Smooth muscle cell (in vitro differentiated cells): ENCODE results near the gene FGD3. TPM values are rescaled to one million over a fixed set of nuclear protein-coding genes. Genes with fewer than 3 reads are reported as not detected.

Experiments
- DNase-seq: peaks from one replicate; lab custom pipeline; 2025; ENCODE audit not compliant: unreplicated experiment; lab: John Stamatoyannopoulos, UW
- H2AFZ ChIP-seq: fragments of 200-600 bp; sonication (generic); 2 replicates; pipeline ENCODE4 v1.6.0; 2016; ENCODE audit warnings: antibody characterized with exemption, low read depth, mild to moderate bottlenecking
- H3F3A ChIP-seq: fragments of 200-600 bp; sonication (generic); 2 replicates; pipeline ENCODE4 v1.6.0; 2017; ENCODE audit warnings: antibody characterized with exemption, low read depth
- H3K27ac ChIP-seq: fragments of 200-600 bp; sonication (generic); 2 replicates; pipeline ENCODE4 v1.5.1; 2016; ENCODE audit warnings: low read depth, mild to moderate bottlenecking
- H3K27me3 ChIP-seq: fragments of 200-600 bp; sonication (generic); 2 replicates; pipeline ENCODE4 v1.6.1; 2016; ENCODE audit warnings: low read depth, mild to moderate bottlenecking
- H3K36me3 ChIP-seq: fragments of 200-600 bp; sonication (generic); 2 replicates; pipeline ENCODE4 v1.5.1; 2016; ENCODE audit warnings: low read depth
- H3K4me1 ChIP-seq: fragments of 200-600 bp; sonication (generic); 2 replicates; pipeline ENCODE4 v1.5.1; 2016; ENCODE audit warnings: low read depth
- H3K4me2 ChIP-seq: fragments of 200-600 bp; sonication (generic); 2 replicates; pipeline ENCODE4 v1.6.0; 2016; ENCODE audit warnings: mild to moderate bottlenecking
- H3K4me3 ChIP-seq: fragments of 200-600 bp; sonication (generic); 2 replicates; pipeline ENCODE4 v1.5.1; 2016; ENCODE audit warnings: mild to moderate bottlenecking
- H3K79me2 ChIP-seq: fragments of 200-600 bp; sonication (generic); 2 replicates; pipeline ENCODE4 v1.6.0; 2016; ENCODE audit warnings: low read depth, mild to moderate bottlenecking
- H3K9ac ChIP-seq: fragments of 200-600 bp; sonication (generic); 2 replicates; pipeline ENCODE4 v1.6.0; 2016; ENCODE audit warnings: low read depth
- H3K9me3 ChIP-seq: fragments of 200-600 bp; sonication (generic); replicated peaks from 2 replicates; pipeline ENCODE4 v1.5.1; 2016; ENCODE audit warnings: low read depth
- H4K20me1 ChIP-seq: fragments of 200-600 bp; sonication (generic); 2 replicates; pipeline ENCODE4 v1.6.0; 2016; ENCODE audit warnings: low read depth
- WGBS: methylation state at CpG from one replicate; pipeline ENCODE4 v1.1.7; 2016; ENCODE audit warnings: low lambda C conversion rate; 5-methylcytosine and 5-hydroxymethylcytosine counted together
- polyA plus RNA-seq: library from polyadenylated mRNA; unstranded; fragments of >200 nt; fragmentation: Nextera tagmentation; extraction: Ambion mirVana; gene quantifications from 2 replicates; pipeline ENCODE4 v1.2.1, GENCODE V29; 2016
- total RNA-seq: library from RNA; depleted of rRNA; stranded (reverse); fragments of >200 nt; gene quantifications from 2 replicates; pipeline ENCODE4 v1.2.3, GENCODE V29; 2014
- TF ChIP-seq, protein P1 (sequence below): fragments of 200-600 bp; sonication (generic); IDR thresholded peaks from 2 replicates; pipeline ENCODE4 v1.5.1; 2017; ENCODE audit warnings: borderline replicate concordance, mild to moderate bottlenecking, antibody characterized with exemption; ENCODE audit not compliant: insufficient read depth, poor library complexity, severe bottlenecking

FGD3 gene
- total and polyA plus RNA-seq, 2 experiments from 2014 or later: 1.1 to 2.1 TPM

- Histone ChIP-seq H3F3A (no peaks in the 10 kb centered on the region), H3K27ac (no peak overlapping the region), H3K9ac (no peak overlapping the region), H3K79me2 (no peaks in the 10 kb centered on the region), H4K20me1 (no peaks in the 10 kb centered on the region), H3K36me3 (no peaks in the 10 kb centered on the region), H3K9me3 (no peaks in the 10 kb centered on the region), H3K4me1 (peaks cover 2% of the 10 kb centered on the region), H3K4me3 (no peak overlapping the region), H3K4me2 (no peak overlapping the region), H3K27me3 (no peaks in the 10 kb centered on the region), H2AFZ (no peak overlapping the region)
- 89% methylated on average over 8 of the region's 8 CpGs for WGBS
- TF ChIP-seq, protein P1, sequence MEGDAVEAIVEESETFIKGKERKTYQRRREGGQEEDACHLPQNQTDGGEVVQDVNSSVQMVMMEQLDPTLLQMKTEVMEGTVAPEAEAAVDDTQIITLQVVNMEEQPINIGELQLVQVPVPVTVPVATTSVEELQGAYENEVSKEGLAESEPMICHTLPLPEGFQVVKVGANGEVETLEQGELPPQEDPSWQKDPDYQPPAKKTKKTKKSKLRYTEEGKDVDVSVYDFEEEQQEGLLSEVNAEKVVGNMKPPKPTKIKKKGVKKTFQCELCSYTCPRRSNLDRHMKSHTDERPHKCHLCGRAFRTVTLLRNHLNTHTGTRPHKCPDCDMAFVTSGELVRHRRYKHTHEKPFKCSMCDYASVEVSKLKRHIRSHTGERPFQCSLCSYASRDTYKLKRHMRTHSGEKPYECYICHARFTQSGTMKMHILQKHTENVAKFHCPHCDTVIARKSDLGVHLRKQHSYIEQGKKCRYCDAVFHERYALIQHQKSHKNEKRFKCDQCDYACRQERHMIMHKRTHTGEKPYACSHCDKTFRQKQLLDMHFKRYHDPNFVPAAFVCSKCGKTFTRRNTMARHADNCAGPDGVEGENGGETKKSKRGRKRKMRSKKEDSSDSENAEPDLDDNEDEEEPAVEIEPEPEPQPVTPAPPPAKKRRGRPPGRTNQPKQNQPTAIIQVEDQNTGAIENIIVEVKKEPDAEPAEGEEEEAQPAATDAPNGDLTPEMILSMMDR: no peak
- no peak for DNase-seq
These were observed 113.5 kb downstream of the FGD3 start for GRCh38 chr9:93060746-93061259.

DNA sequence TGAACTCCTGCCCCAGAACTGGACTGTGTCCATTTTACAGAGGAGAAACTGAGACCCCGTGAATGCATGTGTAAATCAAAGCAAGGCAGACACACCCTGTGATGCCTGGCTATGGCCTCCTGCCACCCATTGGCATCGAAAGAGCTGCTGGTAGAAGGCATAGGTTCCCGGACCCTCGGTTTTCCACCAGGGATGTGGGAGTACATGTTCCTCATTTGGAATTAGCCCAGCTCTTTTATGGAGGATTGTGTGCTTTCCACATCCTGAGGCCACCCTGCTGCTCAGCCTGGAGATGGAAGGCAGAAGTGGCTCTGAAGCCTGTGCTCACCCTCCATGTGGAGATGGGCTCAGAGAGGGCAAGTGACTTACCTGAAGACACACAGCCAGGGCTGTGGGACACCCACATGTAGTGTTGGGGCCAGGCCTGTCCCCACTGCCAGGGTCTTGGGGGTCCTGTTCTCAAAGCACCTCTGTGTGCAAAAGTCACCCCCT lies 114.0 kb downstream of the FGD3 start:
- Histone ChIP-seq H3K4me2 (no peak overlapping the region), H3K27me3 (no peaks in the 10 kb centered on the region), H4K20me1 (no peaks in the 10 kb centered on the region), H3K36me3 (no peaks in the 10 kb centered on the region), H3K4me3 (no peak overlapping the region), H3F3A (no peaks in the 10 kb centered on the region), H3K79me2 (no peaks in the 10 kb centered on the region), H2AFZ (no peak overlapping the region), H3K9ac (no peak overlapping the region), H3K27ac (no peak overlapping the region), H3K9me3 (no peaks in the 10 kb centered on the region), H3K4me1 (peaks cover 2% of the 10 kb centered on the region)
- WGBS: 98% methylated on average over 4 of the region's 4 CpGs
- DNase-seq: no peak
- TF ChIP-seq, protein P1: no peak

- Histone ChIP-seq H3K27me3 (no peaks in the 10 kb centered on the region), H3K27ac (no peak overlapping the region), H3K4me1 (peaks cover 2% of the 10 kb centered on the region), H3K4me2 (no peak overlapping the region), H4K20me1 (no peaks in the 10 kb centered on the region), H3K4me3 (no peak overlapping the region), H3K36me3 (no peaks in the 10 kb centered on the region), H3K79me2 (no peaks in the 10 kb centered on the region), H3K9me3 (no peaks in the 10 kb centered on the region), H2AFZ (no peak overlapping the region), H3F3A (no peaks in the 10 kb centered on the region), H3K9ac (no peak overlapping the region)
- TF ChIP-seq, protein P1: no peak
- 75% methylated on average over 19 of the region's 19 CpGs for WGBS
- DNase-seq: no peak
These were observed 114.8 kb downstream of the FGD3 start for GRCh38 chr9:93061791-93062763.
